H1 (cell line): Measurements from ENCODE around the gene LONRF2. TPM values are rescaled to one million over a fixed set of nuclear protein-coding genes. Genes with fewer than 3 reads are reported as not detected.

ENCODE experiments used
- SP4 ChIP-seq: IDR thresholded peaks from 2 replicates; pipeline ENCODE4 v1.6.1; 2012; ENCODE audit warnings: low read length, inconsistent platforms
- TAF7 ChIP-seq: optimal IDR thresholded peaks from 2 replicates; pipeline ENCODE3; 2011; ENCODE audit warnings: low read depth, mild to moderate bottlenecking, inconsistent platforms, low read length, moderate library complexity, borderline replicate concordance
- polyA plus RNA-seq, 7 experiments: library from polyadenylated mRNA; depleted of rRNA in 3 of 7; stranded (reverse) in 5 of 7; unstranded in 2 of 7; fragments of >200 nt in 5 of 7; fragments of 200-250 nt in 2 of 7; gene quantifications; 1 replicate in 5 of 7; 2 replicates in 1 of 7; 4 replicates in 1 of 7; pipeline versions ENCODE4 v1.2.1 to v1.2.3, GENCODE V29; 2011 to 2013; ENCODE audit warnings: missing spikeins in 2 of 7, mixed read lengths in 2 of 7
- total RNA-seq: library from RNA; stranded (reverse); fragmentation: NEBNext Ultra II Directional; extraction: Animal tissue kit (Norgen Biotek cat#: 25700); gene quantifications from 2 replicates; pipeline ENCODE4 v1.2.1, GENCODE V29; 2021
- TF ChIP-seq, protein P1 (sequence below): fragments of 300-600 bp; sonication (generic); IDR thresholded peaks from 2 replicates; pipeline ENCODE4 v1.7.1; 2012; ENCODE audit warnings: low read length, moderate library complexity, mild to moderate bottlenecking, inconsistent platforms; ENCODE audit not compliant: insufficient replicate concordance

The LONRF2 gene
- total and polyA plus RNA-seq, 2 of the 8 experiments (the other 6 are each of a cell fraction or from before 2014, with no cell fraction given) = 0.24 to 0.74 TPM

DNA sequence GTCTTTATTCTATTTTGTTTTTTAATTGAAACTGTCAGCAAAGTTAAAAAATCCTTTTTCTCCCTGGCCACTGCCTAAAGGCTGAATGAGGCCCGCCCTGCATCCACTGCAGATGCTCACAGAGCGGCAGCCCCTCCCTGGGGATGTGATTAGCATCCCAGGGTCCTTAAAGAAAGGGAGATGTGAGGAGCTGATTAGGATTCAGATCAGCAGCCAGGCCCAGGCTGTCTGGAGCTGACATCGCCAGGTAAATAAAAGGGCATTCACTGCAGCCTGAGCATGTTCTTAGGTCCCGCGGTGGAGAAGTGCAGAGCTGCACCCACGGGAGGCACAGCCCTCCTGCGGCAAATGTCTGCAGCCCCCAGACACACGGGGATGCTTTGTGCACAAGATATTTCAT lies 83.8 kb downstream of the LONRF2 start (continued):
- TF ChIP-seq, protein P1, sequence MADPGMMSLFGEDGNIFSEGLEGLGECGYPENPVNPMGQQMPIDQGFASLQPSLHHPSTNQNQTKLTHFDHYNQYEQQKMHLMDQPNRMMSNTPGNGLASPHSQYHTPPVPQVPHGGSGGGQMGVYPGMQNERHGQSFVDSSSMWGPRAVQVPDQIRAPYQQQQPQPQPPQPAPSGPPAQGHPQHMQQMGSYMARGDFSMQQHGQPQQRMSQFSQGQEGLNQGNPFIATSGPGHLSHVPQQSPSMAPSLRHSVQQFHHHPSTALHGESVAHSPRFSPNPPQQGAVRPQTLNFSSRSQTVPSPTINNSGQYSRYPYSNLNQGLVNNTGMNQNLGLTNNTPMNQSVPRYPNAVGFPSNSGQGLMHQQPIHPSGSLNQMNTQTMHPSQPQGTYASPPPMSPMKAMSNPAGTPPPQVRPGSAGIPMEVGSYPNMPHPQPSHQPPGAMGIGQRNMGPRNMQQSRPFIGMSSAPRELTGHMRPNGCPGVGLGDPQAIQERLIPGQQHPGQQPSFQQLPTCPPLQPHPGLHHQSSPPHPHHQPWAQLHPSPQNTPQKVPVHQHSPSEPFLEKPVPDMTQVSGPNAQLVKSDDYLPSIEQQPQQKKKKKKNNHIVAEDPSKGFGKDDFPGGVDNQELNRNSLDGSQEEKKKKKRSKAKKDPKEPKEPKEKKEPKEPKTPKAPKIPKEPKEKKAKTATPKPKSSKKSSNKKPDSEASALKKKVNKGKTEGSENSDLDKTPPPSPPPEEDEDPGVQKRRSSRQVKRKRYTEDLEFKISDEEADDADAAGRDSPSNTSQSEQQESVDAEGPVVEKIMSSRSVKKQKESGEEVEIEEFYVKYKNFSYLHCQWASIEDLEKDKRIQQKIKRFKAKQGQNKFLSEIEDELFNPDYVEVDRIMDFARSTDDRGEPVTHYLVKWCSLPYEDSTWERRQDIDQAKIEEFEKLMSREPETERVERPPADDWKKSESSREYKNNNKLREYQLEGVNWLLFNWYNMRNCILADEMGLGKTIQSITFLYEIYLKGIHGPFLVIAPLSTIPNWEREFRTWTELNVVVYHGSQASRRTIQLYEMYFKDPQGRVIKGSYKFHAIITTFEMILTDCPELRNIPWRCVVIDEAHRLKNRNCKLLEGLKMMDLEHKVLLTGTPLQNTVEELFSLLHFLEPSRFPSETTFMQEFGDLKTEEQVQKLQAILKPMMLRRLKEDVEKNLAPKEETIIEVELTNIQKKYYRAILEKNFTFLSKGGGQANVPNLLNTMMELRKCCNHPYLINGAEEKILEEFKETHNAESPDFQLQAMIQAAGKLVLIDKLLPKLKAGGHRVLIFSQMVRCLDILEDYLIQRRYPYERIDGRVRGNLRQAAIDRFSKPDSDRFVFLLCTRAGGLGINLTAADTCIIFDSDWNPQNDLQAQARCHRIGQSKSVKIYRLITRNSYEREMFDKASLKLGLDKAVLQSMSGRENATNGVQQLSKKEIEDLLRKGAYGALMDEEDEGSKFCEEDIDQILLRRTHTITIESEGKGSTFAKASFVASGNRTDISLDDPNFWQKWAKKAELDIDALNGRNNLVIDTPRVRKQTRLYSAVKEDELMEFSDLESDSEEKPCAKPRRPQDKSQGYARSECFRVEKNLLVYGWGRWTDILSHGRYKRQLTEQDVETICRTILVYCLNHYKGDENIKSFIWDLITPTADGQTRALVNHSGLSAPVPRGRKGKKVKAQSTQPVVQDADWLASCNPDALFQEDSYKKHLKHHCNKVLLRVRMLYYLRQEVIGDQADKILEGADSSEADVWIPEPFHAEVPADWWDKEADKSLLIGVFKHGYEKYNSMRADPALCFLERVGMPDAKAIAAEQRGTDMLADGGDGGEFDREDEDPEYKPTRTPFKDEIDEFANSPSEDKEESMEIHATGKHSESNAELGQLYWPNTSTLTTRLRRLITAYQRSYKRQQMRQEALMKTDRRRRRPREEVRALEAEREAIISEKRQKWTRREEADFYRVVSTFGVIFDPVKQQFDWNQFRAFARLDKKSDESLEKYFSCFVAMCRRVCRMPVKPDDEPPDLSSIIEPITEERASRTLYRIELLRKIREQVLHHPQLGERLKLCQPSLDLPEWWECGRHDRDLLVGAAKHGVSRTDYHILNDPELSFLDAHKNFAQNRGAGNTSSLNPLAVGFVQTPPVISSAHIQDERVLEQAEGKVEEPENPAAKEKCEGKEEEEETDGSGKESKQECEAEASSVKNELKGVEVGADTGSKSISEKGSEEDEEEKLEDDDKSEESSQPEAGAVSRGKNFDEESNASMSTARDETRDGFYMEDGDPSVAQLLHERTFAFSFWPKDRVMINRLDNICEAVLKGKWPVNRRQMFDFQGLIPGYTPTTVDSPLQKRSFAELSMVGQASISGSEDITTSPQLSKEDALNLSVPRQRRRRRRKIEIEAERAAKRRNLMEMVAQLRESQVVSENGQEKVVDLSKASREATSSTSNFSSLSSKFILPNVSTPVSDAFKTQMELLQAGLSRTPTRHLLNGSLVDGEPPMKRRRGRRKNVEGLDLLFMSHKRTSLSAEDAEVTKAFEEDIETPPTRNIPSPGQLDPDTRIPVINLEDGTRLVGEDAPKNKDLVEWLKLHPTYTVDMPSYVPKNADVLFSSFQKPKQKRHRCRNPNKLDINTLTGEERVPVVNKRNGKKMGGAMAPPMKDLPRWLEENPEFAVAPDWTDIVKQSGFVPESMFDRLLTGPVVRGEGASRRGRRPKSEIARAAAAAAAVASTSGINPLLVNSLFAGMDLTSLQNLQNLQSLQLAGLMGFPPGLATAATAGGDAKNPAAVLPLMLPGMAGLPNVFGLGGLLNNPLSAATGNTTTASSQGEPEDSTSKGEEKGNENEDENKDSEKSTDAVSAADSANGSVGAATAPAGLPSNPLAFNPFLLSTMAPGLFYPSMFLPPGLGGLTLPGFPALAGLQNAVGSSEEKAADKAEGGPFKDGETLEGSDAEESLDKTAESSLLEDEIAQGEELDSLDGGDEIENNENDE = no peak
- TF ChIP-seq TAF7 (no peak), SP4 (no peak)
